Stimulated activated CD4-positive, alpha-beta T cell treated with anti-CD3 and anti-CD28 coated beads, Interleukin-15, amount 100 ng/mL, for 24 hours (primary cell): ENCODE measurements around the gene TMEM134.

Source experiments
- DNase-seq: peaks from one replicate; pipeline ENCODE4 v3.0.0-alpha.2; 2020

TMEM134 gene

DNA sequence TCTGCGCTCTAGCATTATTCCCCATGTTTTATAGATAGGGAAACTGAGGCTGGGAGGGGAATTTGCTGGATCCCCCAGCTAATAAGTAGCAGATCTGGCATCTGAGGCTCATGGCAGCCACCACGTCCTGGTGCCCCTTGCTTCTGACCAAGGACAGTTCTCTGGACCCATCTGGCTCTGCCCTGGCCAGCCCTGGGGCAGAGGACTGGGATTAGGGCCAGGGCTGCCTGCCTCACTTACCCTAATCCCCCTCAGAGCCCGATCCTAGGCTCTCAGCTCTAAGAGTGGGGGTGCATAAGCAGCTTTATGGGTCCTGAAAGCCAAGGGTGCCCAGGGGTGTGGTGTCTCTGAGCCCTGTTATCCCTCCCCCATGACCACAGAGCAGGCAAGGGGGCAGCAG is 14.0 kb downstream of the TMEM134 start, which contains the start of gene CABP4:
Gene CABP4, plus strand, starts transcription at position 301 of the 400 bp plus-strand sequence. Its CDS starts 70 bp downstream, at position 371.
- no peak for DNase-seq

DNA sequence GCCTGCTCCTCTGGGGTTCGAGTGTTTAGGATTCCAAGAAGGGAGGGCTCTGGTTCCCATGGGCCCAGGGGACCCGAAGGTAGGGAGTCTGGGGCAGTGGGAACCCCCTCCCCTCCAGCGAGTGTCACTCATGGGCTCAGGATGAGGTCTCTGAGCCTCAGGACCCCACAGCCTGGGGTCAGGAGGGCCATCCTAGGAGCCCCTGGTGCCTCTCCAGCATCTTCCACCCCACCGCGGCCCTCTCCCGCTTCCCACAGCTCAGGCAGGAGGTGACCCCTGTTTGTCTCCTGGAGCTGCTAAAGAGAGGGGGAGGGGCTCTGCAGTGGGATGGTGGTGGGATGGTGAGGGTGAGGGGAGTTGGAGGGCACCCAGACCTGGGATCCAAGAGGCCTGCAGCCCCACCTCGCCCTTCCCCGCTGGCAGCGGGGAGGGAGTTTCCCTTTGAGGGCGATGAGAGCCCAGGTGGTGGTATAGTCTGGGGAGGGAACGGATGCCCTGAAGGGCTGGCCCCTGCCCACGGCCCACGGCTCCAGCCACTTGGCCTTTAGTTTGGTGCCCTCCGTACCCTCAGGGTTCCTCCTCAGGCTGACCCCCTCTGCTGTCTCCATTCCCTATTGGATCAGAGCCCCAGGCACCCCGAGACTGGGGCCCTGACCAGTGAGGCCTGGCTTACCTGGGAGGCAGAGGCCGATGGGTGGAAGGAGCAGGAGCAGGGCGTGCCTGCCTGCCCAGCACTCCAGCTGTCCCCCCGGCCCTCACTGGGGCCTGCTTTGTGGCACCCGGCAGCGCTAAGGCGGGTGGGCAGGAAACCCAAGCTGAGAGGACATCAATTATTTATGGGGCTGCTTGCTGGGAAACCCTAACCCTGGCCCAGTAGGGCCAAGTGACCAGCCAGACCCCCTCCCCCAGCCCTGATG is 15.0 kb downstream of the TMEM134 start:
- DNase-seq: no peak

DNA sequence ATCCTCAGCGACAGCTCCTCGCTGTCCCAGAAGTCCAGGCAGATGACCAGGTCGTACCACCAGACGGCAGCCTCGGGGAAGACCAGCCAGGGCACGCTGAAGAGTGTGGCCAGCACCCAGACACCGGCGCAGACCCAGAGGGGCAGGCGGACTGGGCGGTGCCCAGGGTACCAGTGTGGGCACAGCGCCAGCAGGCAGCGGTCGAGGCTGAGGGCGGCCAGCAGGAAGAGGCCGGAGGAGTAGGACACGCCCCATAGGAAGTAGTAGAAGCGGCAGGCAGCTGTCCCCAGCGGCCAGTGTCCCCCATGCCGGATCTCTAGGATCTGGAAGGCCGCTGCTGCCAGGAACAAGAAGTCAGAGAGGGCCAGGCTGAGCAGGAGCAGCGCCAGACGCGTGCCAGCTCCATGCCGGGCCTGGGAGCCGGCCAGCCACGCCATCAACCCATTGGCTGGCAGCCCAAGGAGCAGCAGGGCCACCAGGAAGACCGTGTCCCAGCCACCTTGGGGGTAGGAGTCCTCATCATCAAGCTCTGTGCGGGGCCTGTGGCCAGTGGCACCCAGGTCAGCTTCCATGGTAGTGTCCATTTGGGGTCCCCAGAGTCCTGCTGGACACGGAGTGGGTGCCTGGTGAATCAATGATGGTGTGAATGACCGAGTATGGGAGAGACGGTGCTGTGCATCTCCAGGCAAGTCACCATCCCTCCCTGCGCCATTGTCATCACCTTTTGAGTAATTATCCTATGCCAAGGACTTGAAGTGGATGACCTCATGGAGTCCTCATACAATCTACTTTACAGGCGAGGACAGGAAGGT is 16.7 kb downstream of the TMEM134 start, which contains the start of gene GPR152:
Gene GPR152, minus strand, starts transcription at position 589 of the 812 bp plus-strand sequence. Its CDS starts 5 bp downstream, at position 584.
- DNase-seq: no peak

DNA sequence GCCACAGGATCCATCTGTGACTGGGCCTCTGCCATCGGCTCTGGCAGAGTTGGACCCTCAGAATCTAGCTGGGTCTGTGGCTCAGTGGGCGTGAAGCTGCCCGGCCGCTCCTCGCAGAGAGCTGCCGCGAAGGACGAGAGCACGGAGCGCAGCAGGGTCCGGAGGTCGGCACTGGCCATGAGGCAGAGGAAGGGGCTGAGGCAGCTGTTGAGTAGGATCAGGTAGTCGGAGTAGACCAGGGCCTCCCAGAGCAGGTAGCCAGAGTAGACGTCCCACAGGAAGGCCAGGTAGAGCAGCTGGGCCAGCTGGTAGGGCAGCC is 17.4 kb downstream of the TMEM134 start:
- DNase-seq: no peak

DNA sequence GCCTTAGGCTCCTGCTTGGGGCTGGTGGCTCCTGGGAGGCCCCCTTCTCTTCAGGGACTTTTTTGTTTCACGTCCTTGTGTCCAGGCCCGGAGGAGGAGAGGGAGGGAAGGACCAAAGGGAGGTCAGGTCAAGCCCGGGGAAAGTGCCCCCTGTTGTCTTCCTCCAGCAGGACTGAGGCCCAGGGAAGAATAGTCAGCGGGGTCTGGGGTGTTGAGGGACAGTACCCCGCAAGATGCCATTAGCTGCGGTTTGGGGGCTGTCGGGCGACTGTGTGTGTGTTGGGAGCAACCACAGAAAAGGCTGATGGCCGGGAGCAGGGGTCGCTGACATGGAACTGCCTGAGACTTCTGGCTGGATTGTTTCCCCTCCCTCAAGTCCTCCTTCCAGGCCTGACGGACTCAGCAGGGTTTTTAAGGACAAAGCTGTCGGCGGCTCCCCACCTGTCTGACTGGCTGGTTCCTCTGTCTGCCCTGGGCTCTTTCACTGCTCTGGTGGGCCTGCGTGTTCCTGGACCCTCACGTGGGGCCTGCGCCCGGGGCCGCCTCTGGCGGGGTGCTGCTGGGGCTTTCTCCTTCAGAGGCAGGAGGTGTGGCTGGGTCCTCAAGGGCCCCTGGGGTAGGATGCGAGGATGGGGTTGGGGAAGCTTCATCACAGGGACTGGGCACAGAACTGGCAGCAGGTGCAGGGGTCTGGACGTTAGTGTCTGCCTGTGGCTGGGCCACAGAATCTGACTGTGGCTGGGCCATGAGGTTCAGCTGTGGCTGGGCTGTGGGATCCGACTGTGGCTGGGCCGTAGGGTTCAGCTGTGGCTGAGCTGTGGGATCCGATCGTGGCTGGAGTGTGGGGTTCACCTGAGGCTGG is 18.0 kb downstream of the TMEM134 start:
- no peak for DNase-seq

DNA sequence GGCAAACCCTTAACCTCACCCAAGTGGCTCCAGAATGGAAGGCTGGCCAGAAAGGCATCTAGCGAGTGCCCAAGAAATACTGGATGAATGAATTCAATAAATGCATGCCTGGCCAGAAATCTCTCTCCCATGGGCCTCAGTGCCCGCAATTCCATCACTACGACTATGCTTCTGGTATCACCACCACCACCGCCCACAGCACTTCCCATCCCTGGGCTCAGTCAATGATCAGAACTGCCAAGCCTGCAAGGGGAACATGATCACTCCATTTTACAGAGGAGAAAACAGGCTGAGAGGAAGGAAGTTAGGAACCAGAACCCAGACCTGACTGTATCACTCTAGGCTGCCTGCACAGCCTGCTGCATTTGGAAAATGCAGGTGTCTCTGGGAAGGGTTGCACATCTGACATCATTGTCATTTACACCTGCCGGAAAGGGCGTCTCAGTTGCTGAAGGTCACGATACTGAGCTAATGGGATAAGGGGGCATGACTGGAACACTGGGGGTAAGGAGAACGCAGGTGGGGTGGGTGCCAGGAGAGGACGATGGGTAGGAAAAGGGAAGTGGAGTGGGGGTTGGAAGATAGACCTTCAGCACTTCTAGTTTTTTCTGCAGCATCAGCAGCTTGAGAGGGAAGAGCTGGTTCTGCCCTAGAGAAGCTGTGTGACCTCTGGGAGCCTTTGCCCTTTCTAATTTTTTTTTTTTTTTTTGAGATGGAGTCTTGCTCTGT is 19.8 kb downstream of the TMEM134 start:
- DNase-seq: no peak

DNA sequence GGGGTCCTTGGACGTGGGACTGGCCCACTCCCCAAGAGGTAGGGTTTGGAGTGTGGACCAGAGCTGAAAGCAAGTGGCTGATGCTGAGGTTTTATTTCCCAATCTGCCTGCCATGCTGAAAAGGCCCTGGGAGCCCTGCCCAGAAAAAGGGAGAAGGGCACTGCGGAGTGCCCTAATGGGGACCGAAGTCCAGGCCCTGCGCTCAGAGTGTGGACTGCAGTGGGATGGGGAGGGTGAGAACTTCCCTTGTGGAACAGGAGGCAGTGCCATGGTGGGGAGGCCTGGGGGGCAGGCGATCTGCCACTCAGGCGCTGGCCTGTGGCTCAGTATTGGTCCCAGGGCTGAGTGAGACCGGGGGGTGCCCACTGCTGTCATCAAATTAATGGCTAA is 20.8 kb downstream of the TMEM134 start:
- no peak for DNase-seq

DNA sequence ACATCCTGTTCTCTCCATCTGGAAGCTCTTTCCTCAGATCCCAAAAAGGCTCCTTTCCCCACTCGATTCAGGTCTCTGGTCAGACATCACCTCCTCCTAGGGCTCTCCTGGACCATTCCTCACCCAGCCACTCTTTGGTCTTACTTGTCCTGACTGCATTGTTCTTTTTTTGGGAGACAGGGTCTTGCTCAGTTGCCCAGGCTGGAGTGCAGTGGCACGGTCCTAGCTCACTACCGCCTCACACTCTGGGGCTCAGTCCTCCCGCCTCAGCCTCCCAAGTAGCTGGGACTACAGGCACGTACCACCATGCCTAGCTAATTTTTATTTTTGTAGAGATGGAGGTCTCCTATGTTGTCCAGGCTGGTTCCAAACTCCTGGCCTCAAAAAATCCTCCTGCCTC is 23.5 kb downstream of the TMEM134 start:
- no peak for DNase-seq

DNA sequence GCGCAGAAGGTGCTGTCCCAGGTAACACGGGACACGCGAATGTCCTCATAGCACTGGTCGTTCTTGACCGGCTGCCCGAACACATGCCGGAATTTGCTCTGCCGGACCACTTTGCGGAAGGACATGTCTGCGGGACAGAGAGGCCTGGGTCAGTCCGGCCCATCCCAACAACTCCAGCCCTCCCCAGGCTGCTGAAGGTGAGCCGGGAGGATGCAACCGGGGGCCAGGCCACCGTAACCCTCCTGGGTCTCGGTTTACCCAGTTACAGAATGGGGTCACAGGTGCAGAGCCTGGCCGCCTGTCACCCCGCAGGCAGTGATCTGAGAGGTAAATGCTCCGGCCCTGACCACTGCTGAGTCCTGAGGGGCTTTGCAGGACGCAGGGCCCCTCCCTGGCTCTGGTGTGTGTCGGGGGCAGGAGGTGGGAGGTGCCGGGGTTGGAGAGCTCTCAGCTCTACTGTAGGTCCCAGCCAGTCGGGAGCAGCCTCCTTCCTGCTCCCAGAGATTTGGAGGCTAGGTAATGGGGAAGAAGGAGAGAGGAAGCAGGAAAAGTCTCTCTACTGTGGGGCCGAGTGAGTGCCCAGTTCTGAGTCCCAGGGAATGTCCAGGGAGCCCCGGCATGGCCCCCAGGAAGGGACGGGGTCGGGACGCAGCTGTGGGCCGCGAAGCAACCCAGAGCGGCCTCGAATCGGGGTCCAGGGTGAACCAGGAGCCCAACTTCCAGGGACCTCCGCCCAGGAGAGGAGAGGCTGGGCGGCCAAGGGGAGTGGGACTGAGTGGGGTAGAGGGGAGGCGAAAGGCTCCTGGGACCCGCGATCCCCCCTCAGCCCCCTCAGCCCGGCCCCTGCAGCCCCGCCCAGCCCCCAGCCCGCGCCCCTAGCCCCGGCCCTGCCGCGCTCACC is 26.3 kb downstream of the TMEM134 start:
- no peak for DNase-seq

DNA sequence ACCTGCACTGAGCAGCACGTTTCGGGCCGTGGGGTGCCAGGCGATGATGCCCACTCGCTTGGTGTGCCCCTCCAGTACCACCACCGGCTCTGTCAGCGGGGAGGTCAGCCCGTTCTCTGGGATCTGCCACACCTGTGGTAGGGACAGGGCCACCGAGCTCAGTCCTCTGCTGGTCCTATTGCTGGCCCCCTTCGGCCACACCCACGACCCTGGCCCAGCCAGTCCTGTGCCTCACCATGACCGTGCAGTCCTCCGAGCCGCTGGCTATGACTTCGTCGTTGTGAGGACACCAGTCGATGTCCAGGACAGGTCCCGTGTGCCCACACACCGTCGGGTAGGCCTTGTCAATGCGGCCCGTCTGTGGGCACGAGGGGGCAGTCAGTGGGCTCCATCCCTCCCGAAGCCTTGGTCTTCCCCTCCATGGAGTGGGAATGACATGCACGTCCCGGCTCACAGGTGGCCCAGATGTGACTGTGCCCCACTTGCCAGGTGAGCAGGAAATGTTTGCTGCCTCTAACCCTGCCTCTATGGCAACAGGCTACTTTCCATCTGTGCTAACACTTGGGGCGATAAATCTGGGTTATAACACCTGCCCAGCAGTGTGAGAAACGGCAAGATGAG is 27.2 kb downstream of the TMEM134 start:
- no peak for DNase-seq

DNA sequence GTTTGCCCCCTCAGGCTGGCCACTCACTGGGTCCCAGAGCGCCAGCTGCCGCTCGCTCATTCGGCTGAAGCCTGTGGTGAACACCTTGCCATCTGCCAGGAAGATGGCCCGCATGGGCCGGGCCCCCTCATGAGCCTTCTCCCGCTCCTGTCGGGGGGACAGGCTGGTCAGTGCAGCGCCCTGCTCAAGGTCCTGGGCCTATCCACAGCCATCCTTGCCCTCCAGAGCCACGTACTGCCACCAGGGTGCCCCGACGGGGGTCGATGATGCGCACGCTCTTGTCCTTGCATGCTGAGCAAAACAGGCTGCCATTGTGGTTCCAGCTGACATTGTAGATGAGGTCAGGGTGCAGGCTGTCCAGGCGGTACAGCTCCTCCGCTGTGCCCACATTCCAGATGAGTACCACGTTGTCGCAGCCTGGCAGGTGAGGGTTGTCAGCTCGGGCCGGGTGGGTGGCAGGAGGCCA is 27.9 kb downstream of the TMEM134 start:
- peak; percentile 48 for DNase-seq

DNA sequence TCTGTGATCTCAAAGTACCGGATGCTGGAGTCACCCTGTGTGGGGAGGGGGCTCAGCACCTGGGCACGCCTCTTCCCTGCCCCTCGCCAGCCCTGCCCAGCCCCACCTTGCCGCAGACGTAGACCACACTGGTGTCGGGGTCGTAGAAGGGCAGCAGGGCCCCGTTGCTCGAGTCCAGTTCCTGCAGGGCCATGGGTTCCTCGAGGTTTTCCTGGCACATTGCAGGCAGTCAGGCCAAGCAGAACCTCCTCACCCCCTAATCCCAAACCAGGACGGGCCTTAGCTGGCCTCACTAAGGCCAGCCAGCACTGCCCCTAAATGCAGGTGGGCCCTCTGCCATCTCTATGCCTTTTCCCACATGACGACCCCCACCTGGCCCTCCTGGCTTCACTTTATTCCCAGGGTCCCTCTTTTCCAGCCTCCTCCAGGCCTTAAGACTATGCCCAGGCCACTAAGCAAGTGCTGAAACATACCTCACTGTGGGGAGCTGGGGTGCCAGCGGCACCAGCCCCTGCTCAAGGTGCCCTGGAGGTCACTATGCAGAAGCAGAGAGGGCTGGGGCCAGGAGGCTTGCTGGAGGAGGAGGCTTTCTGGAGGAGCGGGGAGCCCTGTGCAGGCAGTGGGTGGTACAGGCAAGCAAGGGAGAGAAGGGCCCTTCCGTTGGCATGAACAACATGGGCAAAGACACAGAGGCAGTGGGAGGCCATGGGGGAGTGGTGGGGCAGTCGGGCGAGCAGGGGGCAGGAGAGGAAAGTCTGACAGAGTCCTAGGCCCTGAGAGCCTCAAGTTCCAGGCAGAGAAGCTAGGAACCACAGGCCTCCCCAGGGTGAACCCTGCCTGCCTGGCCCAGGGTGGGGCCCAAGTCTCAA is 28.6 kb downstream of the TMEM134 start:
- peak; percentile 38 for DNase-seq

DNA sequence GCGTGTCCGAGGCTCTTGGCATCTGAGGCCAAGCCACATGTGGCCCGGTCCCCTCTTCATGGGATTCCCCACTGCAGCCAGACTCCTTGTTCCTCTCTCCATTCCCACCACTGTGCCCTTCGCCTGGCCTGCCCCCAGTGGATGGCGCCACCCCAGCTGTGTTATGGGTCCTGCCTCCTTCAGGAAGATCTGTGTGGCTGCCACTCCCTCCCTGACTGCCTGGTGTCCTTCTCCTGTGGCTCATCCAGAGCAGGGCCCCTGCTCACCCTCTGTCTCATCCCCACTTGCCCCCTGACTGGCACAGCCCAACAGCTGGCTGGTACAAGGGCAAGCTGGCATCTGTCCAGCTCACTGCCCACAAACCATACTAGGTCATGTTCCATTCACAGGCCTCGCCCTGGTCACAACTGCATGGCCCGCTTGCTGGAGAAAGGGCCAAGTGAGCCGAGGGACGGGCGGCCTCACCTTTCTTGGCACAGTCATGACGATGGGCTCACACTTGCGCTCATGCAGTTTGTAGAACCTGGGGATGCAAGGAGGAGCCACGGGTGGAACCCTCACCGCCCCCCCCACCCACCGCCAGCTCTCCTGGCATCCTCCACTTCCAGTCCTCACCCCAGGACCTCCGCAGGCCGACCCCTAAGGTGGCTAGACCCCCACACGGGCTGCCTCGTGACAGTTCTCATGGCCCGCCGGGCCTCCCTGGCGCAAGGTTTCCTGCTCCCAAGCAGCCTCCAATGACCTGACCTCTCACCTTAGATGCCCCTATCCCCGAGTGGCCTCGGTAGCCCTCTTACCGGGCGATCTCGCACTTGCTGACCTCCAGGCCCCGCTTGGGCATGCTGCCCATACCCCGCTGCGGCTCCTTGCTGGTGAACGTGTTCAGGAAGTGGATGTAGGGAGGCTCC is 29.5 kb downstream of the TMEM134 start:
- peak; percentile 69 for DNase-seq

DNA sequence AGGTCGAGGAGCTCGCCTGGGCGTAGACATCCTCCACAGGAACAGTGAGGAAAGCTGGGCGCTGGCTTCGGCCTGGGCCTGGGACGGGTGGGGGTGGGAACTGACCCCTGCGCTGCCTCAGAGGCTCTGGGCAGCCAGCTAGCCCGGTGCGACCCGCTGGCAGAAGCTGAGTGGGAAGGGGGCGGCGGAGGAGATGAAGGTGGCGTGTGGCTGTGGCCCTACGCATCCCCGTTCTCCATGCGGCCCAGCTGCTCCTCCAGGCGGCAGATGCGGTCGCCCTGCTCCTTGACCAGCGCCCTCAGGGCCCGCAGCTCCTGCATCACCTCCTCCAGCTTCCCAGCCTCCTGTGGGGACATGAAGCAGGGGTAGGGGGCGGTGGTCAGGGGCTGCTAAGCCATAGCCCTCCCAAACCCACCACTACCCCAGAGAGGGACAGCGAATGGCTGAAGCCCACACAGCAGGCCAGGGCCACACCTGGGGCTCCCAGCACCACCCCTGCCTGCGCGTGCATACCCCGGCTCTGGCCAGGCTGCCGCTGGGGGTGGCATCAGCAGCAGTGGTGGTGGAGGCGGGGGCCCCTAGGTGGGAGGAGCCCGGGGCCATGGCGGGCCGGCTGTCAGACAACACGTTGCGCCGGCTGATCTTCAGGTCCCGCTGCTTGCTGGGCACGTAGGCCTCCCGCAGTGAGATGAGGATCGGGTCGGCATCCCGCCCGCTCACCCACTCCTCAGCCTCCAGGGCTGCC is 30.7 kb downstream of the TMEM134 start:
- peak; percentile 93 for DNase-seq

DNA sequence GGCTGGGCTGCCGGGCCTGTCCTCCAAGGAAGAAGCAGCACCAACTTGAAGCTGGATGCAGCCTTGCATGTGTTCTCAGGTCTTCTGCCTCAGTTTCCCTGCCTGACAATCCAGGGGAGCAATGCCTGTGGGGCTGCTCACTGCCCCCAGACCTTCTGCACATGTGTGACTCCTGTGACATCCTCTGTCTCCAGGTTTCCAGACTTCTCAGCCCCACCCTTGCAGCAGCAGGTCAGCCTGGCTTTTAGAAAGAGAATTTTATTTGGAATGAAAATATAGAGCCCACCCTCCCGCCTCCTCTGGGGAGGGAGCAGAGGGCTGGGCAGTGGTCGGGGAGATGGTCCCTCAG is 31.3 kb downstream of the TMEM134 start:
- DNase-seq: no peak

DNA sequence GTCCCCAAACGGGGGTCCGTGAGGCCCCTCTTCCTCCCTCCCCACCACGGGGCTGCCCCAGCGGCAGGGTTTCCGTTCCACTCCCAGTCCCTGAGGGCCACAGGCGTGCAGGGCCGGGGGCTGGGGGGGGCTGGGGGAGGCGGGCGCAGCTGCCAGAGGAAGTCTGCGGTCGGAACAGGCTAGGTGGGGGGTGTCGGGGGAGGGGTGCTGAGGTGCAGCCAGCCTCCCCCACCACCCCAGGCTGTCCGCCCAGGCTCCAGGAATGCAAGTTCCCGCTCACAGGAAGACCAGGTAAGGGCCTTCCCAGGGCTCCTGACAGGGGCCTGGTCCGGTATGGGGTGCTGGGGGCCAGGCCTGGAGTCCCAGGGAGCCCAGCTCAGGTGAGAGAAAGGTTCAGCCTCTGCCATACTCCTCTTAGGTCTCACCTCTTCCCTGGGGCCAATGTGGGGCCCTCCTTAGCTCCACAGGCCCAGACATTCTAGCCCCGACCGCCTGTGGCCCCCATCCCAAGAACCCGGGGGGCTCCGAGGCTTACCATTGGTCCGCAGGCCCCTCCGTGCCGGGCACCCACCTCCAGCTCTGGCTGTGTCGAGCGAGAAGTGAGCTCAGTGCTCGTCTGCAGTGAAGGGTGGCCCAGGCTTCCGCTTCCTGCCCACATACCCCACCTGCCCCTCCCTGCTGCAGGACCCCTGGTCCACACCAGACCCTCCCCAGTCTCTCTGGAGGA is 31.8 kb downstream of the TMEM134 start, which contains the start of gene PTPRCAP:
Gene PTPRCAP, minus strand, starts transcription at position 601 of the 727 bp plus-strand sequence. Its CDS starts 63 bp downstream, at position 538.
- peak; percentile 87 for DNase-seq
